Osteocyte (in vitro differentiated cells): ENCODE measurements around the gene KLF13. TPM values are rescaled to one million over a fixed set of nuclear protein-coding genes. Genes with fewer than 3 reads are reported as not detected.

ENCODE experiments used
- DNase-seq: peaks from one replicate; pipeline ENCODE4 v3.0.0; 2021; ENCODE audit warnings: mixed read lengths; ENCODE audit not compliant: unreplicated experiment; ENCODE audit errors: extremely low spot score
- H3K27ac Mint-ChIP-seq: one replicate; pipeline ENCODE4 v1.8.0; 2021; ENCODE audit warnings: mild to moderate bottlenecking, mixed read lengths; ENCODE audit not compliant: unreplicated experiment
- H3K27me3 Mint-ChIP-seq: one replicate; pipeline ENCODE4 v1.8.0; 2021; ENCODE audit warnings: mixed read lengths; ENCODE audit not compliant: unreplicated experiment
- H3K36me3 Mint-ChIP-seq: one replicate; pipeline ENCODE4 v1.8.0; 2021; ENCODE audit warnings: mixed read lengths; ENCODE audit not compliant: unreplicated experiment
- H3K4me1 Mint-ChIP-seq: one replicate; pipeline ENCODE4 v1.8.0; 2021; ENCODE audit warnings: mixed read lengths; ENCODE audit not compliant: unreplicated experiment
- H3K4me3 Mint-ChIP-seq: one replicate; pipeline ENCODE4 v1.8.0; 2021; ENCODE audit warnings: mild to moderate bottlenecking, moderate library complexity, mixed read lengths; ENCODE audit not compliant: unreplicated experiment
- H3K9me3 Mint-ChIP-seq: one replicate; pipeline ENCODE4 v1.8.0; 2021; ENCODE audit warnings: mixed read lengths; ENCODE audit not compliant: unreplicated experiment
- CTCF ChIP-seq: fragments of 200-600 bp; sonication (generic); IDR thresholded peaks from 2 replicates; pipeline ENCODE4 v1.5.0; 2021; ENCODE audit warnings: antibody characterized with exemption, mild to moderate bottlenecking, moderate library complexity
- total RNA-seq: library from RNA; stranded (reverse); gene quantifications from 2 replicates; pipeline ENCODE4 v1.2.1, GENCODE V29; 2021

KLF13 gene
- total RNA-seq, 1 donor from 2014 or later: 54.5 TPM

GRCh38 chr15:31316135-31316795 lies 10.4 kb upstream of the KLF13 start:
- no peak for DNase-seq
- Mint-ChIP-seq H3K4me1 (no peaks in the 10 kb centered on the region), H3K27ac (no peak overlapping the region), H3K4me3 (no peak overlapping the region), H3K36me3 (no peaks in the 10 kb centered on the region), H3K27me3 (peaks cover 26% of the 10 kb centered on the region), H3K9me3 (peaks cover 12% of the 10 kb centered on the region)
- no peak for TF ChIP-seq CTCF

GRCh38 chr15:31317017-31317416 lies 9.6 kb upstream of the KLF13 start:
- H3K27me3 Mint-ChIP-seq: peaks cover 23% of the 10 kb centered on the region
- H3K4me1 Mint-ChIP-seq: no peaks in the 10 kb centered on the region
- H3K4me3 Mint-ChIP-seq: no peak overlapping the region
- no peak overlapping the region for H3K27ac Mint-ChIP-seq
- no peak for TF ChIP-seq CTCF
- DNase-seq: no peak
- H3K36me3 Mint-ChIP-seq: no peaks in the 10 kb centered on the region
- H3K9me3 Mint-ChIP-seq: peaks cover 12% of the 10 kb centered on the region

DNA sequence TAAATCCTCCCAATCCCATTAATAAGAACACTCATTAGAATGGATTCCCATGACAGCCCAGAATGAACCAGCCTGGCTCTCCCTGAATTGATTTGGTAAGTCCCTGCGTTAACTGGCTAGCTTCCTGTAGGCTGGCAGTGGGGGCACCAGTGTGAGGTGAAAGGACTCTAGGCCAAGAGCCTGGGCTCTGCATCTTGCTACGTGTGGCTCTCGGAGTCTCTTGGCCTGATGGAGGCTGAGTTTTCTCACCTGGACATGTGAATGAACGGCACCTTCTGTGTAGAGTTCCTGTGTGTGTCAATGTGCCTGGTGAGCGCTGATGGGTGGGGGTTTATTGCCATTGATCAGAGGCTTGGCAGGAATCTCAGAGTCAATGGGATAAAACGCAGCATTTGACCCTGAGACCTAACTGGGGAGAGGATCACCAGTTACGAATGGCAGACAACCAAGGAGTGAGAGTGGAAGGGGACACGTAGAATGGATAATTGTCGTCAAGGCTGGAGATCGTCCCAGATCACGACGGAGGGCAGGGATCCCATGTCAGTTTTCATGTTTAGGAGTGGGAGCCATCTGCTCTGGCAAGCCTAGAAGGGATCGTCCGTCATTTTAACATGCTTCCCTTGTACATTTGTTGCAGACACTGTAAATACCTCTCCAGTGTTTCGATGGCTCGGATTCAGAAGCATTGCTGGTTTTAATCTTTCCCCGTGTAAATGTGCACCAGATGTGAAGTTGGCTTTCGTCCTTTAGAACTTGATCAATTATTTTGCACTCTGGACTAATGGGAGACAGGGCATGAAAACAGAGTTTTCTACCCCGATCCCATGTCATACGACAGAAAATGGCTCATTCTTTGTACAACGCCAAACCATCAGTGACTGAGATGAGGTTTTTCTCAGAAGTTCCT lies 9.0 kb upstream of the KLF13 start:
- DNase-seq: no peak
- no peak overlapping the region for H3K27ac Mint-ChIP-seq
- peaks cover 23% of the 10 kb centered on the region for H3K27me3 Mint-ChIP-seq
- TF ChIP-seq CTCF: no peak
- no peak overlapping the region for H3K4me3 Mint-ChIP-seq
- H3K36me3 Mint-ChIP-seq: no peaks in the 10 kb centered on the region
- H3K9me3 Mint-ChIP-seq: peaks cover 12% of the 10 kb centered on the region
- H3K4me1 Mint-ChIP-seq: no peaks in the 10 kb centered on the region

DNA sequence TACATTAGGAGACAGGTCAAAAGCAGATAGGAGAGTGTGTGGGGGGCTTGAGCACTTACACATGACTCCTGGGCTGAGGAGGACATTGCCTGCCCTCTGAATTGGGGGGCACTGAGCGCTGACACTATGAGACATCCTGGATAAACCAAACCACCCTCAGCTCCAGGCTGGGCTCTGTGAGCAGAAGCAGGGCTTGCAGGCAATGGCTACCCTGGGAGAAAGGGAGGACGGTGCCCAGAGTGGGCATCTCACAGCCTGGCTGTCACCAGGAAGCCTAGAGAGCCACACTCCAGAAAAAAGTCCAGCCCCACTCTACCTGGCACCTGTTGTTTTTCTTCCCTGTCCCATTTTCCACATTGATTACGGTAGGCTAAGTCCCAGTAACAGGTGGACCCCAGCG lies 8.2 kb upstream of the KLF13 start:
- Mint-ChIP-seq H3K4me1 (no peaks in the 10 kb centered on the region), H3K9me3 (peaks cover 8% of the 10 kb centered on the region), H3K36me3 (no peaks in the 10 kb centered on the region), H3K27ac (no peak overlapping the region), H3K4me3 (no peak overlapping the region), H3K27me3 (peaks cover 23% of the 10 kb centered on the region)
- no peak for DNase-seq
- no peak for TF ChIP-seq CTCF

- TF ChIP-seq CTCF: no peak
- DNase-seq: no peak
- Mint-ChIP-seq H3K36me3 (no peaks in the 10 kb centered on the region), H3K9me3 (no peaks in the 10 kb centered on the region), H3K27me3 (peaks cover 23% of the 10 kb centered on the region), H3K4me1 (peaks cover 1% of the 10 kb centered on the region), H3K4me3 (no peak overlapping the region), H3K27ac (no peak overlapping the region)
These were observed 6.6 kb upstream of the KLF13 start for GRCh38 chr15:31320022-31320421.
